CD14-positive monocyte (primary cell): ENCODE data around the gene PDE6C. TPM values are rescaled to one million over a fixed set of nuclear protein-coding genes. Genes with fewer than 3 reads are reported as not detected.

Source experiments
- DNase-seq, 3 donors: peaks; one replicate each; pipeline ENCODE4 v3.0.0-alpha.2; 2011 to 2022
- H2AFZ ChIP-seq: 2 replicates; pipeline ENCODE4 v1.6.0; 2012; ENCODE audit warnings: mild to moderate bottlenecking, low read depth, low read length, inconsistent platforms; ENCODE audit not compliant: insufficient read depth, poor library complexity, severe bottlenecking
- H3K27ac ChIP-seq, 2 donors: 1 replicate in 1 of 2; 2 replicates in 1 of 2; pipeline ENCODE4 v1.5.1; 2012 to 2013; ENCODE audit warnings: low read length in 2 of 2, control low read depth in 1 of 2, inconsistent platforms in 1 of 2, low read depth in 1 of 2, mild to moderate bottlenecking in 1 of 2
- H3K27me3 ChIP-seq, 2 donors: one replicate each; pipeline versions ENCODE4 v1.6.0 to v1.6.1; 2011 to 2013; ENCODE audit warnings: low read length in 2 of 2; ENCODE audit not compliant: control insufficient read depth in 2 of 2, insufficient read depth in 2 of 2
- H3K36me3 ChIP-seq, 2 donors: replicated peaks in 1 of 2; 1 replicate in 1 of 2; 2 replicates in 1 of 2; pipeline versions ENCODE4 v1.5.1 to v1.6.1; 2012 to 2013; ENCODE audit warnings: low read length in 2 of 2, control low read depth in 1 of 2, inconsistent platforms in 1 of 2, mild to moderate bottlenecking in 1 of 2; ENCODE audit not compliant: insufficient read depth in 2 of 2, control insufficient read depth in 1 of 2
- H3K4me1 ChIP-seq, 2 donors: 1 replicate in 1 of 2; 2 replicates in 1 of 2; pipeline versions ENCODE4 v1.5.1 to v1.6.1; 2012 to 2013; ENCODE audit warnings: low read length in 2 of 2, control low read depth in 1 of 2, inconsistent platforms in 1 of 2, mild to moderate bottlenecking in 1 of 2, moderate library complexity in 1 of 2; ENCODE audit not compliant: insufficient read depth in 2 of 2, control insufficient read depth in 1 of 2
- H3K4me2 ChIP-seq: replicated peaks from 2 replicates; pipeline ENCODE3; 2012; ENCODE audit warnings: low read length, moderate library complexity, mild to moderate bottlenecking; ENCODE audit not compliant: poor library complexity, severe bottlenecking; ENCODE audit errors: extremely low read depth
- H3K4me3 ChIP-seq, 3 experiments: fragments of 200-600 bp in 1 of 3; sonication (generic) in 1 of 3; replicated peaks in 1 of 3; 1 replicate in 2 of 3; 2 replicates in 1 of 3; pipeline ENCODE4 v1.5.1; 2011 to 2013; ENCODE audit warnings: low read length in 3 of 3, mild to moderate bottlenecking in 3 of 3, control low read depth in 2 of 3, low read depth in 2 of 3, inconsistent platforms in 1 of 3, moderate library complexity in 1 of 3
- H3K79me2 ChIP-seq: 2 replicates; pipeline ENCODE4 v1.6.0; 2012; ENCODE audit warnings: mild to moderate bottlenecking, control low read depth, inconsistent platforms, low read length, moderate library complexity; ENCODE audit not compliant: insufficient read depth
- H3K9ac ChIP-seq: 2 replicates; pipeline ENCODE4 v1.6.0; 2017; ENCODE audit warnings: low read length, mild to moderate bottlenecking; ENCODE audit not compliant: insufficient read depth, poor library complexity, severe bottlenecking
- H3K9me3 ChIP-seq, 2 donors: replicated peaks in 1 of 2; 1 replicate in 1 of 2; 2 replicates in 1 of 2; pipeline versions ENCODE4 v1.5.1 to v1.6.1; 2012 to 2013; ENCODE audit warnings: low read length in 2 of 2, control low read depth in 1 of 2; ENCODE audit not compliant: control insufficient read depth in 1 of 2, insufficient read depth in 1 of 2
- H4K20me1 ChIP-seq: 2 replicates; pipeline ENCODE4 v1.6.0; 2012; ENCODE audit warnings: mild to moderate bottlenecking, low read length, control low read depth, moderate library complexity; ENCODE audit not compliant: insufficient read depth
- H3K27ac Mint-ChIP-seq, 7 donors: one replicate each; pipeline ENCODE4 v1.8.0; 2020; ENCODE audit warnings: mild to moderate bottlenecking in 7 of 7, mixed read lengths in 7 of 7, moderate library complexity in 6 of 7, inconsistent platforms in 2 of 7
- H3K27me3 Mint-ChIP-seq, 3 donors: one replicate each; pipeline ENCODE4 v1.8.0; 2021 to 2022; ENCODE audit warnings: low read depth in 3 of 3, mild to moderate bottlenecking in 3 of 3, mixed read lengths in 3 of 3, moderate library complexity in 3 of 3, inconsistent platforms in 1 of 3
- H3K36me3 Mint-ChIP-seq, 2 donors: one replicate each; pipeline ENCODE4 v1.8.0; 2020; ENCODE audit warnings: mixed read lengths in 2 of 2, inconsistent platforms in 1 of 2, mild to moderate bottlenecking in 1 of 2
- H3K4me1 Mint-ChIP-seq: one replicate; pipeline ENCODE4 v1.8.0; 2020; ENCODE audit warnings: mild to moderate bottlenecking, mixed read lengths
- H3K4me3 Mint-ChIP-seq, 2 donors: one replicate each; pipeline ENCODE4 v1.8.0; 2020; ENCODE audit warnings: mild to moderate bottlenecking in 2 of 2, mixed read lengths in 2 of 2, moderate library complexity in 1 of 2
- H3K9me3 Mint-ChIP-seq, 7 donors: one replicate each; pipeline ENCODE4 v1.8.0; 2020 to 2022; ENCODE audit warnings: mixed read lengths in 7 of 7, mild to moderate bottlenecking in 6 of 7, moderate library complexity in 6 of 7, inconsistent platforms in 2 of 7
- CTCF ChIP-seq: fragments of 200-600 bp; IDR thresholded peaks from one replicate; pipeline ENCODE4 v1.8.0; 2022; ENCODE audit warnings: antibody characterized with exemption, mild to moderate bottlenecking
- WGBS: methylation state at CpG from one replicate; pipeline ENCODE4 v1.1.5; 2013; ENCODE audit warnings: missing lambda C conversion rate; ENCODE audit not compliant: insufficient coverage; 5-methylcytosine and 5-hydroxymethylcytosine counted together
- intact Hi-C, 2 donors: fragments of 100-400 bp; cut with micrococcal nuclease; formaldehyde crosslinking; loops; one replicate each; pipeline versions ENCODE4 v1.15.0 to v1.15.1; 2023
- polyA minus RNA-seq: library from RNA; depleted of rRNA, polyadenylated mRNA; stranded (reverse); fragments of >200 nt; gene quantifications from 2 replicates; pipeline ENCODE4 v1.2.3, GENCODE V29; 2012
- polyA plus RNA-seq, 3 donors: library from polyadenylated mRNA; depleted of rRNA in 1 of 3; unstranded in 2 of 3; stranded (reverse) in 1 of 3; fragments of 300-500 nt in 2 of 3; fragments of >200 nt in 1 of 3; fragmentation: Illumina TruSeq in 2 of 3; gene quantifications; 1 replicate in 2 of 3; 2 replicates in 1 of 3; pipeline ENCODE4 v1.2.3, GENCODE V29; 2012 to 2021
- total RNA-seq, 12 experiments: library from RNA in 1 of 12; stranded (reverse) in 1 of 12; fragments of 120-200 nt in 1 of 12; gene quantifications; one replicate each; pipeline ENCODE4 v1.2.4 and lab custom pipeline; 2013 to 2026; ENCODE audit warnings: mixed read lengths in 6 of 12, inconsistent platforms in 1 of 12

The PDE6C gene
- not detected for total RNA-seq (2013)
- polyA plus RNA-seq (not detected), polyA minus RNA-seq (not detected in 2 replicates), total RNA-seq (lab: John Stamatoyannopoulos, UW) (0 to 2.3 (median 0.03) reads per million in 11 experiments)

GRCh38 chr10:93612311-93612710 is at the start of gene PDE6C:
PDE6C (plus strand) TSS chr10:93612537; CDS start chr10:93612726, 189 bp downstream.
- Histone ChIP-seq H3K9me3 (no peaks in the 10 kb centered on the region), H3K4me3 (no peak within 1 kb of the TSS), H3K27me3 (no peaks in the 10 kb centered on the region), H3K79me2 (no peaks in the 10 kb centered on the region), H3K9ac (no peak within 1 kb of the TSS), H3K4me1 (peaks cover 31 to 43% of the 10 kb centered on the region in 2 donors), H4K20me1 (no peaks in the 10 kb centered on the region), H3K27ac (no peak within 1 kb of the TSS), H3K36me3 (no peaks in the 10 kb centered on the region), H2AFZ (no peak within 1 kb of the TSS), H3K4me2 (no peak within 1 kb of the TSS)
- intact Hi-C loops: no loop called here
- 96% methylated on average over 3 of the region's 6 CpGs for WGBS
- Mint-ChIP-seq H3K27me3 (peaks cover 1 to 2% (median 1%) of the 10 kb centered on the region in 3 donors), H3K9me3 (peaks cover 0 to 3% (median 0%) of the 10 kb centered on the region in 7 donors), H3K27ac (no peak within 1 kb of the TSS), H3K36me3 (no peaks in the 10 kb centered on the region), H3K4me1 (peaks cover 44% of the 10 kb centered on the region), H3K4me3 (no peak within 1 kb of the TSS)
- no peak for TF ChIP-seq CTCF
- no peak for DNase-seq

GRCh38 chr10:93565446-93565845 is 46.9 kb upstream of the PDE6C start:
- no peak overlapping the region for H2AFZ ChIP-seq
- H4K20me1 ChIP-seq: no peaks in the 10 kb centered on the region
- intact Hi-C loops: no loop called here
- H3K79me2 ChIP-seq: no peaks in the 10 kb centered on the region
- peaks cover 39 to 43% of the 10 kb centered on the region in 2 donors for H3K4me1 ChIP-seq
- 73% methylated on average over 2 of the region's 3 CpGs for WGBS
- Mint-ChIP-seq H3K9me3 (peaks cover 0 to 13% (median 7%) of the 10 kb centered on the region in 7 donors), H3K27ac (peak overlapping the region in 3 of 7 donors; percentile 49 to 82 (median 66)), H3K4me3 (peak overlapping the region in 1 of 2 donors; percentile 39), H3K36me3 (peaks cover 7 to 14% of the 10 kb centered on the region in 2 donors), H3K27me3 (peaks cover 38 to 41% (median 39%) of the 10 kb centered on the region in 3 donors), H3K4me1 (peaks cover 40% of the 10 kb centered on the region)
- peaks cover 19 to 37% of the 10 kb centered on the region in 2 donors for H3K27me3 ChIP-seq
- no peak for TF ChIP-seq CTCF
- H3K9ac ChIP-seq: no peak overlapping the region
- no peaks in the 10 kb centered on the region for H3K36me3 ChIP-seq
- peak; percentile 19 to 39 (median 27) for DNase-seq
- peaks cover 0 to 3% of the 10 kb centered on the region in 2 donors for H3K9me3 ChIP-seq
- no peak overlapping the region for H3K4me3 ChIP-seq
- no peak overlapping the region for H3K27ac ChIP-seq
- peak overlapping the region; percentile 93 for H3K4me2 ChIP-seq
